Measurements from ENCODE around the gene PIGH. TPM values are rescaled to one million over a fixed set of nuclear protein-coding genes. Genes with fewer than 3 reads are reported as not detected.

Gene PIGH, protein sequence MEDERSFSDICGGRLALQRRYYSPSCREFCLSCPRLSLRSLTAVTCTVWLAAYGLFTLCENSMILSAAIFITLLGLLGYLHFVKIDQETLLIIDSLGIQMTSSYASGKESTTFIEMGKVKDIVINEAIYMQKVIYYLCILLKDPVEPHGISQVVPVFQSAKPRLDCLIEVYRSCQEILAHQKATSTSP
- total RNA-seq: 10 to 100 TPM; 28.0 to 35.8 TPM
- polyA plus RNA-seq: 10 to 100 TPM; 31.5 to 32.3 TPM

DNA sequence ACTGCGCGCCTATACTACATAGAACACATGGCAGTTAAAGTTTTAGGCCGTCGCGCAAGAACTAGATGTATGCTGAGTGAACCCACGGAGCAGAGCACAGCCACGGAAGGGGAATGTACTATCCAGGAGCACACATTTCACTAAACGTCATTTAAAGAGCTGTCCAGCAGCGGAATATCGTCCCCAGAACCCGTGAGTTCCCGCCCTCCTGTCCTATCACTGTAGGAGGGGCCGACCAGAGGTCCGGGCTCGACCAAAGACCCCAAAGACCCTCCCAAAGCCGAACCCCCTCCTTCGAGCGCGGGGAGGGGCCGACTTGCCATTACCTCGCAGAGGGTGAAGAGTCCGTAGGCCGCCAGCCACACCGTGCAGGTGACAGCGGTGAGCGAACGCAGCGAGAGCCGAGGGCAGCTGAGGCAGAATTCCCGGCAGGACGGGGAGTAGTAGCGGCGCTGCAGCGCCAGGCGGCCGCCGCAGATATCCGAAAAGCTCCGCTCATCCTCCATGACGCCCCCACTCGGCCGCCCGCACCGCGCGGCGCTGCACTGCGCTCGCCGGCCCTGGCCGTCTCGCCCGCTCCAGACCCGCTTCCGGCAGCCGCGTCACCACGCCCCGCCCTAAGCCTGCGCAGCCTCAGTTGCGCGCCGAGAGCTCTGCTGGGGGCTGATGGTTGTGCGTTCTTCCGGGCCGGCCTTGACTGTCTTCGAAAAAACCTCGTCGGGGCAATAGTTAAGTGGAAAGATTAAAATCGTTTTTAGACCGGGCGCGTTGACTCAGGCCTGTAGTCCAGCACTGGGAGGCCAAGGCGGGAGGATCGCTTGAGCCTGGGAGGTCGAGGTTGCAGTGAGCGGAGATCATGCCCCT lies at the start of gene PIGH:
Gene PIGH, minus strand, starts transcription at position 571 of the 864 bp plus-strand sequence. Its CDS starts 65 bp downstream, at position 506.
- Histone ChIP-seq H3K27ac (ENCODE audit: low read depth, low read length) (peak within 1 kb of the TSS; percentile 72), H3K4me1 (ENCODE audit: insufficient read depth, low read length) (peaks cover 26% of the 10 kb centered on the region), H3K4me3 (ENCODE audit: low read length in 2 of 2) (peak within 1 kb of the TSS; percentile 47 to 82), H3K9me3 (ENCODE audit: control insufficient read depth in 1 of 2, low read length in 2 of 2) (no peaks in the 10 kb centered on the region), H3K36me3 (ENCODE audit: insufficient read depth, low read length) (no peaks in the 10 kb centered on the region), H3K27me3 (ENCODE audit: insufficient read depth, low read length) (no peaks in the 10 kb centered on the region)
- Mint-ChIP-seq H3K27ac (peak within 1 kb of the TSS; percentile 90 to 99 (median 98)), H3K9me3 (no peaks in the 10 kb centered on the region), H3K4me3 (peak within 1 kb of the TSS; percentile 93 to 99 (median 98)), H3K36me3 (peaks cover 0 to 13% of the 10 kb centered on the region in 2 donors), H3K4me1 (peaks cover 23 to 55% (median 41%) of the 10 kb centered on the region in 4 donors), H3K27me3 (peaks cover 0 to 1% of the 10 kb centered on the region in 2 donors)
- DNase-seq: peak; percentile 91 to 94 (median 92)
- POLR2A ChIA-PET (ENCODE audit: partially characterized antibody): interaction anchor here (0.7 to 3.3 kb wide), 21 partner anchors 11 to 1798 kb away, joined by 3 to 21 read pairs (median 6); partner anchors contain the start of genes ARG2, ATP6V1D, EIF2S1 and ERH
- intact Hi-C loops (cut with micrococcal nuclease): loop anchor here (1.0 to 5.0 kb wide), 7 partner anchors 19 to 241 kb away; partner anchors contain the start of genes ARG2, ATP6V1D, RAD51B and RDH11
- CTCF ChIA-PET (ENCODE audit: partially characterized antibody): interaction anchor here (0.5 to 4.7 kb wide), 28 partner anchors 9 to 240 kb away, joined by 3 to 23 read pairs (median 5); partner anchors contain the start of genes ARG2, ATP6V1D, EIF2S1 and RDH11

DNA sequence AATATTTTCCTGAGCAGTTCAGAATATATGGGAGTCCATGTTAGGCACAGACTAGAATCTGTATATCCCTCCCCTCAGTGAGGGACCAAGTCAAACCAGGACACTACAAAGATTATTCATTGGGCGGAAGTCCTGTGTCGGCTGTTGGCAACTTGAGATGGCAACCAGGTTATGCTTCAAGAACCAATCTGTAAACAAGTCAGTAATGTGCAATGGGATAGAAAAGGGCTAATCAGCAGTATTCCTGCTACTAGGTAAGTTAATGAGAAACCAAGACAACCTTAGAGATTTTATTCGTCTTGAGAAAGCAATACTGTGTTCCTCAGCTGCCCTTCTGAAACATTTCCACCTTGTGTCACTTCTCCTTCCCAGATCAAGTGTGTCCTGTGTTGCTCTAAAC lies 46.1 kb upstream of the PIGH start:
- Histone ChIP-seq H3K9me3 (ENCODE audit: control insufficient read depth in 1 of 2, low read length in 2 of 2) (no peaks in the 10 kb centered on the region), H3K27ac (ENCODE audit: low read depth, low read length) (no peak overlapping the region), H3K4me1 (ENCODE audit: insufficient read depth, low read length) (no peaks in the 10 kb centered on the region), H3K36me3 (ENCODE audit: insufficient read depth, low read length) (peaks cover 21% of the 10 kb centered on the region), H3K4me3 (ENCODE audit: low read length in 2 of 2) (no peak overlapping the region), H3K27me3 (ENCODE audit: insufficient read depth, low read length) (no peaks in the 10 kb centered on the region)
- Mint-ChIP-seq H3K9me3 (no peaks in the 10 kb centered on the region), H3K4me3 (no peak overlapping the region), H3K4me1 (peaks cover 0 to 4% (median 1%) of the 10 kb centered on the region in 4 donors), H3K27me3 (no peaks in the 10 kb centered on the region), H3K36me3 (peaks cover 38 to 55% of the 10 kb centered on the region in 2 donors), H3K27ac (peak overlapping the region in 1 of 7 donors; percentile 33)
- POLR2A ChIA-PET (ENCODE audit: partially characterized antibody): no interaction called here
- CTCF ChIA-PET (ENCODE audit: partially characterized antibody): no interaction called here
- intact Hi-C loops (cut with micrococcal nuclease): no loop called here
- no peak for DNase-seq

DNA sequence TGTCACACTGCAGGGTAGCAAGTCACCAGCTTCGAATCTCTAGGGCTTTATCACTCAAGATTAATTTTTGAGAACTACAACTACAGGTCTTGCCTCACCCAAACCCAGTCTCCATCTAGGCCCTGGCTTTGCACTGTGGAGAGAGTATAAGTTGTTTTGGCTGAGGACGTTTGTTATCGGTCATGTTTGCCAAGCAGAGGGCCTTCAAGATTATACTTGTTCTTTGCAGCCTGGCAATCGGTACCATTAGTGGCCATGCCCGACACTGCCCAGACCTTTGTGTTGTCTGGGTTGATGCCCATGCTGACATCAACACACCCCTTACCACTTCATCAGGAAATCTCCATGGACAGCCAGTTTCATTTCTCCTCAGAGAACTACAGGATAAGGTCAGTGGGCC lies 45.3 kb upstream of the PIGH start:
- no peak for DNase-seq
- Histone ChIP-seq H3K9me3 (ENCODE audit: control insufficient read depth in 1 of 2, low read length in 2 of 2) (no peaks in the 10 kb centered on the region), H3K36me3 (ENCODE audit: insufficient read depth, low read length) (peaks cover 14% of the 10 kb centered on the region), H3K27me3 (ENCODE audit: insufficient read depth, low read length) (no peaks in the 10 kb centered on the region), H3K4me3 (ENCODE audit: low read length in 2 of 2) (no peak overlapping the region), H3K4me1 (ENCODE audit: insufficient read depth, low read length) (no peaks in the 10 kb centered on the region), H3K27ac (ENCODE audit: low read depth, low read length) (no peak overlapping the region)
- H3K4me1 Mint-ChIP-seq: peaks cover 0 to 4% (median 1%) of the 10 kb centered on the region in 4 donors
- ChIA-PET CTCF (ENCODE audit: partially characterized antibody) (no interaction called here), POLR2A (ENCODE audit: partially characterized antibody) (no interaction called here)
- H3K27ac Mint-ChIP-seq: no peak overlapping the region
- H3K36me3 Mint-ChIP-seq: peaks cover 30 to 48% of the 10 kb centered on the region in 2 donors
- intact Hi-C loops (cut with micrococcal nuclease): no loop called here
- H3K27me3 Mint-ChIP-seq: no peaks in the 10 kb centered on the region
- H3K9me3 Mint-ChIP-seq: no peaks in the 10 kb centered on the region
- H3K4me3 Mint-ChIP-seq: no peak overlapping the region

DNA sequence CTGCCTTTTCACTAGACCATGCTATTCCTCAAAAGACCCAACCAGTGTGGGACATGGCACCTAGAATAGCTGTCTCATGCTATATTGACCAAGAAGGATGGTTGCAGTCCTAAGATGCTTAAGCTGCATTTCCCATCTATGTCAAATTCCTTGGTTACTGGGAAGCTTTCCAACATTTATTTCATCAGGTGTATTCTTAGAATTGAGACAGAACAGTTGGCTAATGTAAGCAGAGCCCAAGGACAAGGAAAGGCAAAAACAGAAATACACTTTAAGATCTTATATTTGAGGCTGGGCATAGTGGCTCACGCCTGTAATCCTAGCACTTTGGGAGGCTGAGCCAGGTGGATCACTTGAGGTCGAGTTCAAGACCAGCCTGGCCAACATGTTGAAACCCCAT lies 44.4 kb upstream of the PIGH start:
- Histone ChIP-seq H3K9me3 (ENCODE audit: control insufficient read depth in 1 of 2, low read length in 2 of 2) (no peaks in the 10 kb centered on the region), H3K27me3 (ENCODE audit: insufficient read depth, low read length) (no peaks in the 10 kb centered on the region), H3K36me3 (ENCODE audit: insufficient read depth, low read length) (peaks cover 6% of the 10 kb centered on the region), H3K4me3 (ENCODE audit: low read length in 2 of 2) (no peak overlapping the region), H3K27ac (ENCODE audit: low read depth, low read length) (no peak overlapping the region), H3K4me1 (ENCODE audit: insufficient read depth, low read length) (no peaks in the 10 kb centered on the region)
- ChIA-PET POLR2A (ENCODE audit: partially characterized antibody) (no interaction called here), CTCF (ENCODE audit: partially characterized antibody) (interaction anchor here (1.3 to 3.3 kb wide), 2 partner anchors 55 to 60 kb away, joined by 3 to 10 read pairs; no protein-coding TSS in a partner anchor)
- Mint-ChIP-seq H3K9me3 (no peaks in the 10 kb centered on the region), H3K4me1 (peaks cover 0 to 4% (median 1%) of the 10 kb centered on the region in 4 donors), H3K4me3 (no peak overlapping the region), H3K27me3 (no peaks in the 10 kb centered on the region), H3K27ac (peak overlapping the region in 1 of 7 donors; percentile 76), H3K36me3 (peaks cover 21 to 38% of the 10 kb centered on the region in 2 donors)
- intact Hi-C loops (cut with micrococcal nuclease): no loop called here
- DNase-seq: no peak

DNA sequence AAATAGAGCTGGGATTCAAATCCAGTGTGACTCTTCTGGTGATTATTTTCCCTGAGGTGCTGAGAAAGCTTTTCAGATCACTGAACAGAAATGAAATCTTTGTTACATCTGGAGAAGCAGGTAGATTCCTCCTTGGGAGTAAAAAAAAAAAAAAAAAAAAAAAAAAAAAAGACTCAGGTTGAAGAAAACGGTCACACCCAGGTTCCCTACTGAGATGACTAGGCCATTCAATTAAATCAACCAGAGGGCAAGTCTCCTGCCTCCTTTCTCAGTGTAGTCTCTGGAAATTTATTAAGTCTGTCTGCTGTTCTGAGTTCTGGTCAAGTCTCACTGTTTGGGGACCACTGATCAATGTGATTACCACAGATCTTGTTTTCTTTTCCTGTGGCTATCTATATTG lies 43.6 kb upstream of the PIGH start:
- Histone ChIP-seq H3K27me3 (ENCODE audit: insufficient read depth, low read length) (no peaks in the 10 kb centered on the region), H3K9me3 (ENCODE audit: control insufficient read depth in 1 of 2, low read length in 2 of 2) (no peaks in the 10 kb centered on the region), H3K27ac (ENCODE audit: low read depth, low read length) (no peak overlapping the region), H3K4me3 (ENCODE audit: low read length in 2 of 2) (no peak overlapping the region), H3K36me3 (ENCODE audit: insufficient read depth, low read length) (no peaks in the 10 kb centered on the region), H3K4me1 (ENCODE audit: insufficient read depth, low read length) (no peaks in the 10 kb centered on the region)
- ChIA-PET CTCF (ENCODE audit: partially characterized antibody) (interaction anchor here (0.6 to 3.3 kb wide), 3 partner anchors 55 to 264 kb away, joined by 3 to 10 read pairs (median 3); no protein-coding TSS in a partner anchor), POLR2A (ENCODE audit: partially characterized antibody) (no interaction called here)
- Mint-ChIP-seq H3K36me3 (peaks cover 18 to 32% of the 10 kb centered on the region in 2 donors), H3K4me3 (no peak overlapping the region), H3K27me3 (no peaks in the 10 kb centered on the region), H3K4me1 (peaks cover 0 to 4% (median 1%) of the 10 kb centered on the region in 4 donors), H3K27ac (peak overlapping the region in 4 of 7 donors; percentile 1 to 83 (median 79)), H3K9me3 (no peaks in the 10 kb centered on the region)
- DNase-seq: no peak
- intact Hi-C loops (cut with micrococcal nuclease): no loop called here

DNA sequence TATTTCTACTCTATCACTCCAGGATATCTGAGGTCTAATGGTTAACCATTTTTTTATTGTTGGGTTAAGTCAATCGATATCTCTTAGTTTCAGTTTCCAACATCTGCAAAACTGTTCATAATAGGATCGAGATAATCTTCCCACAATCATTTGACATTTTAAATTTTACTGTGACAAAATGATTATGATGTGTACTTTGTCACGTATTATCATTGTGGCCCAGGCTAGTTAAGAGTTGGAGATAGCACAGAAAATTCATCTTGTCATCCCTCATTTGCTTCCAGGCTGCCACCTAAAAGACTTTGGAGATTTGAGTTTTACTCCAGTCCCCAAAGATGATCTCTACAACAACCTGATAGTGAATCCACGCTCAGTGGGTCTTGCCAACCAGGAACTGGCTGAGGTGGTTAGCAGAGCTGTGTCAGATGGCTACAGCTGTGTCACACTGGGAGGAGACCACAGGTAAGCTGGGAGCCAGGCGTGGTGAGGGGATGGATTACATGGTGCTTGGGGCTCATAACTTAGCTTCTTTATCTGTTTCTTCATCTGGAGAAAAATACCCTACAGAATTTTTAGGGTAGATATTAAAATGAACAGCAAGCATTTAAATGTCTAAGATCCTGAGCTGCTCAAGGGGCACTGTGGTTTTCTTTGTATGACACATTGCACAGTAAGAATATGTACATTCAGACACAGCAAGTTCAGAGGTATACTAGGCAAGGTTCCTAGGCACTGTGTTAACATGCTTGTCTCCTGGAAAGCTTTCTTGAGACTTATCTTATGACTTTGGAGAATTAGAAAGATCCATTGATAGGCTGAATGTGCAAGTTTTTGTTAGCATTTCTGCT lies 42.1 kb upstream of the PIGH start:
- Histone ChIP-seq H3K9me3 (ENCODE audit: control insufficient read depth in 1 of 2, low read length in 2 of 2) (no peaks in the 10 kb centered on the region), H3K4me1 (ENCODE audit: insufficient read depth, low read length) (no peaks in the 10 kb centered on the region), H3K36me3 (ENCODE audit: insufficient read depth, low read length) (no peaks in the 10 kb centered on the region), H3K27ac (ENCODE audit: low read depth, low read length) (no peak overlapping the region), H3K4me3 (ENCODE audit: low read length in 2 of 2) (no peak overlapping the region), H3K27me3 (ENCODE audit: insufficient read depth, low read length) (no peaks in the 10 kb centered on the region)
- no peak overlapping the region for H3K4me3 Mint-ChIP-seq
- no peak for DNase-seq
- ChIA-PET POLR2A (ENCODE audit: partially characterized antibody) (interaction anchor here (1.0 kb wide), 1 partner anchor 33 kb away, joined by 3 read pairs; no protein-coding TSS in a partner anchor), CTCF (ENCODE audit: partially characterized antibody) (interaction anchor here (0.7 to 3.3 kb wide), 5 partner anchors 17 to 71 kb away, joined by 3 to 10 read pairs (median 4); no protein-coding TSS in a partner anchor)
- peaks cover 18% of the 10 kb centered on the region in 2 donors for H3K36me3 Mint-ChIP-seq
- no peaks in the 10 kb centered on the region for H3K27me3 Mint-ChIP-seq
- intact Hi-C loops (cut with micrococcal nuclease): no loop called here
- H3K9me3 Mint-ChIP-seq: no peaks in the 10 kb centered on the region
- H3K4me1 Mint-ChIP-seq: peaks cover 0 to 4% (median 1%) of the 10 kb centered on the region in 4 donors
- peak overlapping the region in 1 of 7 donors; percentile 42 for H3K27ac Mint-ChIP-seq

Data from CD4-positive, alpha-beta memory T cell (primary cell).